Muscle layer of colon (tissue), 2 donors: ENCODE data around the gene ESCO1.

Experiments used
- H3K27ac ChIP-seq: one replicate; pipeline ENCODE4 v1.7.0; 2013; ENCODE audit warnings: low read depth, mild to moderate bottlenecking, low read length, moderate library complexity
- H3K27me3 ChIP-seq, 2 donors: one replicate each; pipeline ENCODE4 v1.7.0; 2013; ENCODE audit warnings: low read length in 2 of 2, mild to moderate bottlenecking in 2 of 2; ENCODE audit not compliant: insufficient read depth in 2 of 2, control insufficient read depth in 1 of 2
- H3K36me3 ChIP-seq: one replicate; pipeline ENCODE4 v1.7.0; 2013; ENCODE audit warnings: mild to moderate bottlenecking, low read length; ENCODE audit not compliant: insufficient read depth
- H3K4me1 ChIP-seq: one replicate; pipeline ENCODE4 v1.7.0; 2013; ENCODE audit warnings: mild to moderate bottlenecking, low read length; ENCODE audit not compliant: insufficient read depth
- H3K4me3 ChIP-seq, 2 donors: one replicate each; pipeline ENCODE4 v1.7.0; 2013; ENCODE audit warnings: low read length in 2 of 2, low read depth in 1 of 2, mild to moderate bottlenecking in 1 of 2, moderate library complexity in 1 of 2
- H3K9ac ChIP-seq: one replicate; pipeline ENCODE4 v1.7.0; 2013; ENCODE audit warnings: low read length
- H3K9me3 ChIP-seq: one replicate; pipeline ENCODE4 v1.7.0; 2013; ENCODE audit warnings: mild to moderate bottlenecking, low read length
- donor health status: abdominal sarcoma.
- donor health status: Adenocarcinoma of cecum.

The ESCO1 gene

DNA sequence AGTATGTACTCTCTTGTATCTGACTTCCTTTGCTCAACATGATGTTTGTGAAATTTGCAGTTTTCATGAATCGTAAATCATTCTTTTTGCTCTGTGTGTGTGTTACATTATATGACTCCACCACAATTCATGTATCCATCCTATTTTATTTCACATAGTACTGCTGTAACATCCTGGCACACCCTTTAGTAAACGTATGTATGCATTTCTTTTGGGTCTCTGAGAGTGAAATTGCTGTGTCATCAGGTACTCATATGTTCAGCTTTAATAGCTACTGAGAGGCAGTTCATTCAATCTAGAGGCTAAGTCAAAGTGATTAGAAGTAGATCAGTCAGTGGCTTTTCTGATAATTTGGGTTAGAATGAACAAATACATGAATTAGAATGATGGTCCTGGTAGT lies 118.8 kb downstream of the ESCO1 start:
- Histone ChIP-seq H3K27ac (no peak overlapping the region), H3K4me1 (no peaks in the 10 kb centered on the region), H3K9me3 (no peaks in the 10 kb centered on the region), H3K4me3 (no peak overlapping the region), H3K9ac (no peak overlapping the region), H3K36me3 (no peaks in the 10 kb centered on the region), H3K27me3 (no peaks in the 10 kb centered on the region)

DNA sequence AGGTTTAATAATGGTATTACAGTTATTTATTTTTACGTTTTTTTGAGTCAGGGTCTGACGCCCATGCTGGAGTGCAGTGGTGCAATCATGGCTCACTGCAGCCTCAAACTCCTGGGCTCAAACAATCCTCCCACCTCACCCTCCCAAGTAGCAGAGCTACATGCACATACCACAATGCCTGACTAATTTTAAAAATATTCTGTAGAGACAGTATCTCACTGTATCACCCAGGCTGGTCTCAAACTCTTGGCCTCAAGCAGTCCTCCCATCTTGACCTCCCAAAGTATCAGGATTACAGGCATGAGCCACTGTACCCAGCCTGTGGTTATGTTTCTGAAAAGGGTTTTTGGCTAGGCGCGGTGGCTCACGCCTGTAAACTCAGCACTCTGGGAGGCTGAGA lies 120.8 kb downstream of the ESCO1 start:
- Histone ChIP-seq H3K9ac (no peak overlapping the region), H3K36me3 (no peaks in the 10 kb centered on the region), H3K9me3 (no peaks in the 10 kb centered on the region), H3K4me3 (no peak overlapping the region), H3K27me3 (no peaks in the 10 kb centered on the region), H3K4me1 (no peaks in the 10 kb centered on the region), H3K27ac (no peak overlapping the region)
